ENCODE data around the gene ACACA. TPM values are rescaled to one million over a fixed set of nuclear protein-coding genes. Genes with fewer than 3 reads are reported as not detected.

The ACACA gene
- total and polyA plus RNA-seq, 8 donors = 9.1 to 31.6 (median 13.1) TPM

DNA sequence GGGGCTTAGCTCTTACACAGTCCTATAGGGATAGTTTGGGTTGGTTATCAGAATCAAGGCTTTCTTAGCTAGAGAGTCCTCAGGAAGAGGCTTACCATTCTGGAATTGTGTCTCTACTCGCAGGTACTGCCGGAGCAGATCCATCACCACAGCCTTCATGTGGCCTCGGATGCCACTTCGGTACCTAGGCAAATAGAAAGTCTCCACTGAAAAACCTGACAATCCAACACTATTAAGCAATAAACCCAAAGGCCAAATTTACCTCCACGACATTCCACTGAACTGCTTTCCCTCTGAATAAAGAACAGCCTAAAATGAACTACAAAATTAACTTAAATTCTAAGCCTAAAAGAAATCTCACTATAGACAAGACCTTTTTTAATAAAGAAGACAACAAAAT lies 166.3 kb downstream of the ACACA start:
- Histone ChIP-seq H3K4me3 (no peak overlapping the region), H3K4me1 (peaks cover 0 to 8% (median 0%) of the 10 kb centered on the region in 3 donors), H3K27ac (no peak overlapping the region), H3K36me3 (peaks cover 0 to 24% (median 0%) of the 10 kb centered on the region in 3 donors), H3K27me3 (no peaks in the 10 kb centered on the region), H3K9me3 (no peaks in the 10 kb centered on the region)
- ATAC-seq = no peak
- DNase-seq = no peak
- 90 to 91% methylated on average over 5 of the region's 5 CpGs for WGBS, 2 donors
- intact Hi-C loops (cut with DNase I) = no loop called here
- TF ChIP-seq CTCF (IDR thresholded peaks at IDR 0.05) = no peak
- no peak for FAIRE-seq

- peak; percentile 28 to 70 (median 60) for ATAC-seq
- 51 to 55% methylated on average over 3 of the region's 3 CpGs for WGBS, 2 donors
Measured at GRCh38 chr17:37239690-37240334, 166.8 kb downstream of the ACACA start.

DNA sequence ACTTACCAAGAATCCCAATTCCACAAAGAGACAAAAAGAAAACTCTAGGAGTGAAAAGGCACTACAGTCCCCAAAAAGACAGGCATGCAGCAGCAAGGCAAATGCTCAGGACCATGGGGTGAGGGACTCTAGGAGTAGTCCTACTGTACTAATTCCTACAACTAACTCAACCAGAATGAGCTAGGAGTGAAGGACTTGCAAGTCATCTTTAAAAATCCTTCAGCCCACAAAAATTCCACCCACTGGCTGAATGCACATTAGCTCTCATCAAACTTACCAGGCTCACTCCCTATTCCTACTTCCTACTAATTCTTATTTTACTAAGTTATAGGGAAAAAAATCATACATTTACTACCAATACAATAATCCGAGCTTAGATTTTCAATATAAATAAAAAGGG lies 172.5 kb downstream of the ACACA start:
- intact Hi-C loops (cut with DNase I) = no loop called here

More at GRCh38 chr17:37239690-37240334, 166.8 kb downstream of the ACACA start:
- TF ChIP-seq CTCF (IDR thresholded peaks at IDR 0.05) = peak in 3 of 4 donors; percentile 38 to 45 (median 44)
- DNase-seq (no peak), FAIRE-seq (no peak)
- H3K27me3 ChIP-seq = no peaks in the 10 kb centered on the region
- H3K36me3 ChIP-seq = peaks cover 0 to 28% (median 0%) of the 10 kb centered on the region in 3 donors
- H3K4me3 ChIP-seq = no peak overlapping the region
- H3K4me1 ChIP-seq = peaks cover 0 to 8% (median 0%) of the 10 kb centered on the region in 3 donors
- H3K27ac ChIP-seq = no peak overlapping the region
- intact Hi-C loops (cut with DNase I) = no loop called here
- no peaks in the 10 kb centered on the region for H3K9me3 ChIP-seq

DNA sequence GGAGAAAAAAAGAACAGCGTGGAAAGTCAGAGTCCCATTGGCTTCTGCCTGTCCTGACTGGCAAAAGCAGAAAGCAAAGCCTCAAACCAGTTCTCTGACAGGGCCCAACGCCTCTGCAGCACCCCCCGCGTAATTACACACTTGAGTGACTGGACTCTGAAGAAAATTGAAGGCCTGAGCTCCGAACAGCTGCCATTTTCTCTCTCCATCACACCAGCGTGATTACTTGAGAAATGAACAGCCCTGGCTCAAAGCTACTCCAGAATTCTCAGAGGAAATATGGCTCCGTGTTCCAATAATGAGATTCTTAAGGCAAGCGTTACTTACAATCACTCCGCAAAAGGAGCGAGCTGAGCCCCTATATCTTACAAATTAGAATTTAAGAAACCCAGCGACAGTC lies 173.6 kb downstream of the ACACA start:
- peaks cover 0 to 26% (median 0%) of the 10 kb centered on the region in 3 donors for H3K36me3 ChIP-seq
- H3K27ac ChIP-seq = no peak overlapping the region
- DNase-seq (no peak), FAIRE-seq (no peak), ATAC-seq (no peak)
- no peak for TF ChIP-seq CTCF (IDR thresholded peaks at IDR 0.05)
- 94 to 96% methylated on average over 11 of the region's 11 CpGs for WGBS, 2 donors
- no peaks in the 10 kb centered on the region for H3K9me3 ChIP-seq
- no peaks in the 10 kb centered on the region for H3K27me3 ChIP-seq
- H3K4me1 ChIP-seq = no peaks in the 10 kb centered on the region
- intact Hi-C loops (cut with DNase I) = no loop called here
- H3K4me3 ChIP-seq = no peak overlapping the region

More for the DNA sequence above, 172.5 kb downstream of the ACACA start:
- Histone ChIP-seq H3K27me3 (no peaks in the 10 kb centered on the region), H3K4me1 (no peaks in the 10 kb centered on the region), H3K36me3 (peaks cover 0 to 26% (median 0%) of the 10 kb centered on the region in 3 donors), H3K4me3 (no peak overlapping the region), H3K27ac (no peak overlapping the region), H3K9me3 (no peaks in the 10 kb centered on the region)
- WGBS, 2 donors = 84 to 91% methylated on average over 1 of the region's 1 CpG
- ATAC-seq = no peak
- DNase-seq = no peak
- TF ChIP-seq CTCF (IDR thresholded peaks at IDR 0.05) = no peak
- FAIRE-seq = no peak

GRCh38 chr17:37231887-37232286 lies 174.7 kb downstream of the ACACA start:
- FAIRE-seq (no peak), ATAC-seq (no peak), DNase-seq (no peak)
- H3K4me3 ChIP-seq = no peak overlapping the region
- TF ChIP-seq CTCF (IDR thresholded peaks at IDR 0.05) = no peak
- intact Hi-C loops (cut with DNase I) = no loop called here
- H3K36me3 ChIP-seq = peaks cover 0 to 18% (median 0%) of the 10 kb centered on the region in 3 donors
- H3K4me1 ChIP-seq = no peaks in the 10 kb centered on the region
- WGBS, 2 donors = 83 to 93% methylated on average over 2 of the region's 2 CpGs
- no peaks in the 10 kb centered on the region for H3K9me3 ChIP-seq
- no peak overlapping the region for H3K27ac ChIP-seq
- no peaks in the 10 kb centered on the region for H3K27me3 ChIP-seq
